GM12878 (cell line): ENCODE results near the gene SOX5. TPM values are rescaled to one million over a fixed set of nuclear protein-coding genes. Genes with fewer than 3 reads are reported as not detected.

Experiments used
- ATAC-seq: fragments of 200-7000 bp; cut with Tn5 transposase; 3 replicates; pipeline ENCODE4 v1.9.1; 2020; ENCODE audit warnings: mild to moderate bottlenecking, moderate library complexity
- BruUV-seq: library from RNA; stranded (reverse); fragments of 400-500 nt; replicated peaks from 2 replicates; lab custom pipeline; 2021; lab: Mats Ljungman, UMichigan
- CTCF ChIA-PET: fragments of 300-600 bp; sonication (Branson Sonifier 250); formaldehyde crosslinking; extraction: SDS; loops from one replicate; lab custom pipeline; 2021; ENCODE audit warnings: inconsistent platforms; lab: Yijun Ruan, JAX
- POLR2A ChIA-PET: fragments of 350-600 bp; formaldehyde crosslinking; extraction: SDS; loops from one replicate; lab custom pipeline; 2021; ENCODE audit warnings: inconsistent platforms; lab: Charles Lee
- RAD21 ChIA-PET: fragments of 300-600 bp; sonication (Branson Sonifier 250); formaldehyde crosslinking; loops from one replicate; lab custom pipeline; 2023; ENCODE audit warnings: antibody characterized with exemption; ENCODE audit not compliant: unreplicated experiment; lab: Charles Lee
- SMC1A ChIA-PET: fragments of 300-600 bp; sonication (Branson Sonifier 250); formaldehyde crosslinking; loops from one replicate; lab custom pipeline; 2023; ENCODE audit not compliant: unreplicated experiment, uncharacterized antibody; lab: Charles Lee
- DNase-seq: peaks from one replicate; pipeline ENCODE4 v3.0.0-alpha.2; 2011; ENCODE audit warnings: low read depth, low spot score
- FAIRE-seq: peaks from 3 replicates; lab custom pipeline; 2011; peaks lifted over from hg19 to GRCh38; lab: Jason Lieb, UNC
- H2AFZ ChIP-seq: 2 replicates; pipeline ENCODE4 v1.6.0; 2011; ENCODE audit warnings: low read depth, low read length, control low read depth; ENCODE audit not compliant: control insufficient read depth
- H3K27ac ChIP-seq: 2 replicates; pipeline ENCODE4 v1.5.1; 2011; ENCODE audit warnings: control low read depth; ENCODE audit not compliant: control insufficient read depth, insufficient read depth
- H3K27me3 ChIP-seq, 2 experiments: replicated peaks in 1 of 2; 2 replicates each; pipeline versions ENCODE4 v1.6.0 to v1.6.1; 2011; ENCODE audit warnings: low read length in 1 of 2; ENCODE audit not compliant: control insufficient read depth in 2 of 2, insufficient read depth in 2 of 2
- H3K36me3 ChIP-seq, 2 experiments: 2 replicates each; pipeline ENCODE4 v1.5.1; 2011; ENCODE audit warnings: low read length in 1 of 2; ENCODE audit not compliant: control insufficient read depth in 2 of 2, insufficient read depth in 2 of 2
- H3K4me1 ChIP-seq: 2 replicates; pipeline ENCODE4 v1.6.1; 2011; ENCODE audit warnings: mild to moderate bottlenecking, low read length, moderate library complexity, mixed read lengths; ENCODE audit not compliant: control insufficient read depth, insufficient read depth
- H3K4me2 ChIP-seq: 2 replicates; pipeline ENCODE4 v1.6.0; 2011; ENCODE audit warnings: control low read depth; ENCODE audit not compliant: control insufficient read depth, insufficient read depth
- H3K4me3 ChIP-seq: fragments of 200-600 bp; sonication (generic); 2 replicates; pipeline ENCODE4 v1.5.1; 2016
- H3K79me2 ChIP-seq: 2 replicates; pipeline ENCODE4 v1.6.0; 2011; ENCODE audit warnings: low read length; ENCODE audit not compliant: control insufficient read depth, insufficient read depth
- H3K9ac ChIP-seq: 2 replicates; pipeline ENCODE4 v1.8.0; 2011; ENCODE audit warnings: low read length, control low read depth, mixed read lengths; ENCODE audit not compliant: control insufficient read depth, insufficient read depth
- H3K9me3 ChIP-seq: replicated peaks from 3 replicates; pipeline ENCODE4 v1.5.1; 2011; ENCODE audit warnings: mild to moderate bottlenecking, low read length; ENCODE audit not compliant: control insufficient read depth, insufficient read depth
- H4K20me1 ChIP-seq: 2 replicates; pipeline ENCODE4 v1.6.0; 2011; ENCODE audit not compliant: control insufficient read depth, insufficient read depth
- E2F8 ChIP-seq: fragments of 450-650 bp; IDR thresholded peaks from 2 replicates; pipeline ENCODE4 v1.6.1; 2018; ENCODE audit warnings: mild to moderate bottlenecking, low read depth, moderate library complexity; ENCODE audit not compliant: partially characterized antibody
- GABPA ChIP-seq: IDR thresholded peaks from 2 replicates; pipeline ENCODE4 v1.6.1; 2014; ENCODE audit warnings: antibody characterized with exemption, low read depth, mild to moderate bottlenecking, inconsistent platforms
- KLF5 ChIP-seq: fragments of 450-650 bp; IDR thresholded peaks from 2 replicates; pipeline ENCODE4 v1.6.1; 2014; ENCODE audit warnings: mild to moderate bottlenecking; ENCODE audit not compliant: partially characterized antibody
- MYC ChIP-seq: IDR thresholded peaks from 2 replicates; pipeline ENCODE4 v1.6.1; 2011; ENCODE audit warnings: mild to moderate bottlenecking, low read length, moderate library complexity, inconsistent platforms; ENCODE audit not compliant: insufficient read depth, insufficient replicate concordance, insufficient read length, severe bottlenecking
- POLR2AphosphoS2 ChIP-seq: IDR thresholded peaks from 2 replicates; pipeline ENCODE4 v1.6.1; 2011; ENCODE audit warnings: low read depth, mild to moderate bottlenecking, low read length, improper control_type of control experiment, moderate library complexity
- POU2F2 ChIP-seq: IDR thresholded peaks from 3 replicates; pipeline ENCODE4 v1.6.1; 2011; ENCODE audit warnings: low read depth, mild to moderate bottlenecking, low read length, borderline replicate concordance
- RAD51 ChIP-seq: fragments of 450-650 bp; IDR thresholded peaks from 2 replicates; pipeline ENCODE4 v1.6.1; 2016; ENCODE audit warnings: moderate library complexity, mild to moderate bottlenecking, inconsistent platforms
- RB1 ChIP-seq: fragments of 450-650 bp; formaldehyde crosslinking; IDR thresholded peaks from 2 replicates; pipeline ENCODE4 v1.6.1; 2017; ENCODE audit warnings: mild to moderate bottlenecking, borderline replicate concordance
- RELB ChIP-seq: fragments of 450-650 bp; IDR thresholded peaks from 2 replicates; pipeline ENCODE4 v1.6.1; 2017; ENCODE audit warnings: low read depth, mild to moderate bottlenecking, moderate library complexity
- REST ChIP-seq: IDR thresholded peaks from 2 replicates; pipeline ENCODE4 v1.6.1; 2012; ENCODE audit warnings: mild to moderate bottlenecking, low read depth, low read length
- SMARCA5 ChIP-seq: fragments of 450-650 bp; IDR thresholded peaks from 2 replicates; pipeline ENCODE4 v1.6.1; 2017; ENCODE audit warnings: mild to moderate bottlenecking
- SUPT20H ChIP-seq: IDR thresholded peaks from 2 replicates; pipeline ENCODE4 v1.6.1; 2011; ENCODE audit warnings: low read depth, mild to moderate bottlenecking, low read length, moderate library complexity, borderline replicate concordance; ENCODE audit not compliant: control insufficient read depth
- TAF1 ChIP-seq: IDR thresholded peaks from 2 replicates; pipeline ENCODE4 v1.6.1; 2011; ENCODE audit warnings: mild to moderate bottlenecking, low read depth, low read length, borderline replicate concordance
- USF2 ChIP-seq: IDR thresholded peaks from 2 replicates; pipeline ENCODE4 v1.6.1; 2011; ENCODE audit warnings: low read depth, low read length, improper control_type of control experiment, borderline replicate concordance
- ZZZ3 ChIP-seq: IDR thresholded peaks from 2 replicates; pipeline ENCODE4 v1.6.1; 2011; ENCODE audit warnings: low read depth; ENCODE audit not compliant: control insufficient read depth, insufficient read length
- WGBS: methylation state at CpG from one replicate; pipeline ENCODE4 v1.1.6; 2016; ENCODE audit warnings: low lambda C conversion rate; ENCODE audit not compliant: insufficient replicate concordance, insufficient coverage; ENCODE audit errors: missing lambda C conversion rate; 5-methylcytosine and 5-hydroxymethylcytosine counted together
- in situ Hi-C: fragments of 300-500 bp; cut with MboI; formaldehyde crosslinking; loops from 9 replicates; pipeline ENCODE4 v1.14.3; 2018; ENCODE audit warnings: mixed read lengths
- intact Hi-C: fragments of 100-400 bp; cut with micrococcal nuclease; formaldehyde crosslinking; loops from one replicate; pipeline ENCODE4 v1.14.2; 2022; ENCODE audit not compliant: unreplicated experiment
- polyA plus RNA-seq, 11 experiments: library from polyadenylated mRNA; depleted of rRNA in 4 of 11; unstranded in 6 of 11; stranded (reverse) in 5 of 11; fragments of >200 nt; fragmentation: Nextera tagmentation in 4 of 11; fragmentation: Illumina TruSeq in 1 of 11; extraction: Ambion mirVana in 4 of 11; extraction: Trizol in 1 of 11; gene quantifications; 1 replicate in 1 of 11; 2 replicates in 10 of 11; pipeline versions ENCODE4 v1.2.1 to v1.2.3, GENCODE V29; 2011 to 2016; ENCODE audit warnings: inconsistent platforms in 2 of 11, missing spikeins in 2 of 11, low read depth in 1 of 11
- total RNA-seq, 4 experiments: library from RNA; depleted of rRNA in 3 of 4; stranded (reverse); fragments of >200 nt in 3 of 4; fragmentation: Illumina TruSeq in 1 of 4; extraction: Trizol in 1 of 4; gene quantifications; 2 replicates each; pipeline versions ENCODE4 v1.2.1 to v1.2.3, GENCODE V29; 2013 to 2021

Gene SOX5
- total and polyA plus RNA-seq, 10 of the 15 experiments (the other 5 are each of a cell fraction or from before 2014, with no cell fraction given) = 0.08 to 1.0 (median 0.24) TPM

GRCh38 chr12:23666866-23667265 is 282.6 kb downstream of the SOX5 start:
- SMC1A ChIA-PET = interaction anchor here (0.6 to 1.7 kb wide), 3 partner anchors 10 to 22 kb away, joined by 3 to 8 read pairs (median 3); no protein-coding TSS in a partner anchor
- Histone ChIP-seq H3K4me3 (no peak overlapping the region), H3K27ac (no peak overlapping the region), H3K9ac (no peak overlapping the region), H3K27me3 (no peaks in the 10 kb centered on the region), H3K79me2 (no peaks in the 10 kb centered on the region), H3K9me3 (no peaks in the 10 kb centered on the region), H2AFZ (no peak overlapping the region), H3K4me2 (no peak overlapping the region), H3K36me3 (no peaks in the 10 kb centered on the region), H3K4me1 (no peaks in the 10 kb centered on the region), H4K20me1 (no peaks in the 10 kb centered on the region)
- RAD21 ChIA-PET = no interaction called here
- 26% methylated on average over 5 of the region's 5 CpGs for WGBS
- CTCF ChIA-PET = interaction anchor here (0.6 kb wide), 2 partner anchors 18 to 28 kb away, joined by 3 to 5 read pairs; no protein-coding TSS in a partner anchor
- FAIRE-seq (no peak), DNase-seq (no peak), ATAC-seq (no peak)
- POLR2A ChIA-PET = no interaction called here
- in situ Hi-C loops = no loop called here
- TF ChIP-seq MYC (no peak), SMARCA5 (no peak), E2F8 (no peak), RAD51 (no peak), POLR2AphosphoS2 (no peak), REST (no peak), POU2F2 (no peak), KLF5 (no peak), ZZZ3 (no peak), USF2 (no peak), RB1 (no peak), GABPA (no peak), RELB (no peak), TAF1 (no peak), SUPT20H (no peak)
- intact Hi-C loops = no loop called here
- no TSS peak for BruUV-seq
